ENCODE measurements around the gene RBM10. TPM values are rescaled to one million over a fixed set of nuclear protein-coding genes. Genes with fewer than 3 reads are reported as not detected.

Gene RBM10
- total and polyA plus RNA-seq, 9 of the 15 experiments (the other 6 are each of a cell fraction or from before 2014, with no cell fraction given) = 1.1 to 61.7 (median 31.5) TPM

DNA sequence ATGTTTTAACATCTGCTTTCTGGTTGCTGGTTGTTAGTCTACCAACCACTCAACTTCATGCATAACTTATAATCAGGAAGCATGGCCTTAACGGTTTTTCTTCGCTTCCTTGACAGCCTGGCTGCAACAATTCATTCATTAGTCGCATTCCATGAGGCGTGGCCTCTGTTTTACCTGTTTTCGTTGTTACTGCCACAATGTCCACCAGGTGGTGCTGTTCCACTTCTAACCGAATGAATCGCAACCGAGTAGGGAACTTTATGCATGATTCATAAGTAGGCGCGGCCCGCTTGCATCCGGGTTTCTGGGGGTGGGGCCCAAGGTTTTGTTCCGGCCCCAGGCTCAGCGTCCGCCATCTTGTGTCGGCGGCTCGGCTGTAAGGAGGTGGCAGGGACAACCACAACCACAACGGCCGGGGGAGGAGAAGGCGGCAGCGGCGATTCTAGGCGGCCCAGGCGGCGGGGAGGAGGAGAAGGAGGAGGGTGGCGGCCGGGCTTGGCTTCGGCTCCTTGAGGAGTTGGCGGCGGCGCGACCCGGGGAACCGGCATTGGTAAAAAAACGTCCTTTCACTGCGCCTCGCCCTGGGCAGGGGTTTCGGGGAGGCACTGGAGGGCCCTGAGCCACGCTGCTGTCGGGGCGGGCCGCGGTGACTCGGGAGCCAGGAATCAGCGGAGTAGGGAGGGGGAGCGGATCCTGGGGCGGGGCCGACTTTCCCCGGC lies 48.6 kb downstream of the RBM10 start, which contains the start of gene UBA1 (continued):
- TF ChIP-seq EP400 (IDR thresholded peaks at IDR 0.05) = peak; percentile 83; the same call in 1 of the 2 replicates
- TF ChIP-seq, protein P1, sequence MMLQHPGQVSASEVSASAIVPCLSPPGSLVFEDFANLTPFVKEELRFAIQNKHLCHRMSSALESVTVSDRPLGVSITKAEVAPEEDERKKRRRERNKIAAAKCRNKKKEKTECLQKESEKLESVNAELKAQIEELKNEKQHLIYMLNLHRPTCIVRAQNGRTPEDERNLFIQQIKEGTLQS (IDR thresholded peaks at IDR 0.05) = peak; percentile 33; the same call in 1 of the 2 replicates
- TF ChIP-seq, protein P1 (CRISPR knock-in tag; conservative IDR thresholded peaks at IDR 0.05) = peak; percentile 67; the same call in 1 of the 2 replicates
- TF ChIP-seq, protein P2, sequence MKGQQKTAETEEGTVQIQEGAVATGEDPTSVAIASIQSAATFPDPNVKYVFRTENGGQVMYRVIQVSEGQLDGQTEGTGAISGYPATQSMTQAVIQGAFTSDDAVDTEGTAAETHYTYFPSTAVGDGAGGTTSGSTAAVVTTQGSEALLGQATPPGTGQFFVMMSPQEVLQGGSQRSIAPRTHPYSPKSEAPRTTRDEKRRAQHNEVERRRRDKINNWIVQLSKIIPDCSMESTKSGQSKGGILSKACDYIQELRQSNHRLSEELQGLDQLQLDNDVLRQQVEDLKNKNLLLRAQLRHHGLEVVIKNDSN (CRISPR knock-in tag; IDR thresholded peaks at IDR 0.05) = no peak
- TF ChIP-seq ZNF239 (CRISPR knock-in tag; IDR thresholded peaks at IDR 0.05) = no peak
- TF ChIP-seq HDAC3 (IDR thresholded peaks at IDR 0.05; ENCODE audit: borderline replicate concordance, partially characterized antibody) = no peak
- no peak for TF ChIP-seq KAT2B (IDR thresholded peaks at IDR 0.05; ENCODE audit: low read depth, low read length)
- peak; percentile 82 for TF ChIP-seq ELF1 (tag; IDR thresholded peaks at IDR 0.05)
- 0 out of 4 replicates have a peak, but pooled peaks of 1 of the 2 experiments have one; percentile 32 for TF ChIP-seq NONO (IDR thresholded peaks at IDR 0.05; ENCODE audit: low read depth in 2 of 2, low read length in 1 of 2)
- TF ChIP-seq FOSL1 (tag; conservative IDR thresholded peaks at IDR 0.05) = peak; percentile 80
- TF ChIP-seq BDP1 (IDR thresholded peaks at IDR 0.05; ENCODE audit: insufficient read depth, insufficient read length) = no peak
- 0 out of 2 replicates have a peak, but pooled peaks have one; percentile 16 for TF ChIP-seq EGR1 (conservative IDR thresholded peaks at IDR 0.05)
- TF ChIP-seq FIP1L1 (IDR thresholded peaks at IDR 0.05; ENCODE audit: low read depth, low read length, poor library complexity, severe bottlenecking) = no peak
- no peak for TF ChIP-seq TGIF2 (CRISPR knock-in tag; IDR thresholded peaks at IDR 0.05)
- TF ChIP-seq, protein P3, sequence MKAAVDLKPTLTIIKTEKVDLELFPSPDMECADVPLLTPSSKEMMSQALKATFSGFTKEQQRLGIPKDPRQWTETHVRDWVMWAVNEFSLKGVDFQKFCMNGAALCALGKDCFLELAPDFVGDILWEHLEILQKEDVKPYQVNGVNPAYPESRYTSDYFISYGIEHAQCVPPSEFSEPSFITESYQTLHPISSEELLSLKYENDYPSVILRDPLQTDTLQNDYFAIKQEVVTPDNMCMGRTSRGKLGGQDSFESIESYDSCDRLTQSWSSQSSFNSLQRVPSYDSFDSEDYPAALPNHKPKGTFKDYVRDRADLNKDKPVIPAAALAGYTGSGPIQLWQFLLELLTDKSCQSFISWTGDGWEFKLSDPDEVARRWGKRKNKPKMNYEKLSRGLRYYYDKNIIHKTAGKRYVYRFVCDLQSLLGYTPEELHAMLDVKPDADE (conservative IDR thresholded peaks at IDR 0.05; ENCODE audit: control insufficient read depth, low read depth, low read length) = 0 out of 2 replicates have a peak, but pooled peaks have one; percentile 45
- TF ChIP-seq, protein P4, sequence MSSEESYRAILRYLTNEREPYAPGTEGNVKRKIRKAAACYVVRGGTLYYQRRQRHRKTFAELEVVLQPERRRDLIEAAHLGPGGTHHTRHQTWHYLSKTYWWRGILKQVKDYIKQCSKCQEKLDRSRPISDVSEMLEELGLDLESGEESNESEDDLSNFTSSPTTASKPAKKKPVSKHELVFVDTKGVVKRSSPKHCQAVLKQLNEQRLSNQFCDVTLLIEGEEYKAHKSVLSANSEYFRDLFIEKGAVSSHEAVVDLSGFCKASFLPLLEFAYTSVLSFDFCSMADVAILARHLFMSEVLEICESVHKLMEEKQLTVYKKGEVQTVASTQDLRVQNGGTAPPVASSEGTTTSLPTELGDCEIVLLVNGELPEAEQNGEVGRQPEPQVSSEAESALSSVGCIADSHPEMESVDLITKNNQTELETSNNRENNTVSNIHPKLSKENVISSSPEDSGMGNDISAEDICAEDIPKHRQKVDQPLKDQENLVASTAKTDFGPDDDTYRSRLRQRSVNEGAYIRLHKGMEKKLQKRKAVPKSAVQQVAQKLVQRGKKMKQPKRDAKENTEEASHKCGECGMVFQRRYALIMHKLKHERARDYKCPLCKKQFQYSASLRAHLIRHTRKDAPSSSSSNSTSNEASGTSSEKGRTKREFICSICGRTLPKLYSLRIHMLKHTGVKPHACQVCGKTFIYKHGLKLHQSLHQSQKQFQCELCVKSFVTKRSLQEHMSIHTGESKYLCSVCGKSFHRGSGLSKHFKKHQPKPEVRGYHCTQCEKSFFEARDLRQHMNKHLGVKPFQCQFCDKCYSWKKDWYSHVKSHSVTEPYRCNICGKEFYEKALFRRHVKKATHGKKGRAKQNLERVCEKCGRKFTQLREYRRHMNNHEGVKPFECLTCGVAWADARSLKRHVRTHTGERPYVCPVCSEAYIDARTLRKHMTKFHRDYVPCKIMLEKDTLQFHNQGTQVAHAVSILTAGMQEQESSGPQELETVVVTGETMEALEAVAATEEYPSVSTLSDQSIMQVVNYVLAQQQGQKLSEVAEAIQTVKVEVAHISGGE (CRISPR knock-in tag; IDR thresholded peaks at IDR 0.05) = no peak
- TF ChIP-seq, protein P5, sequence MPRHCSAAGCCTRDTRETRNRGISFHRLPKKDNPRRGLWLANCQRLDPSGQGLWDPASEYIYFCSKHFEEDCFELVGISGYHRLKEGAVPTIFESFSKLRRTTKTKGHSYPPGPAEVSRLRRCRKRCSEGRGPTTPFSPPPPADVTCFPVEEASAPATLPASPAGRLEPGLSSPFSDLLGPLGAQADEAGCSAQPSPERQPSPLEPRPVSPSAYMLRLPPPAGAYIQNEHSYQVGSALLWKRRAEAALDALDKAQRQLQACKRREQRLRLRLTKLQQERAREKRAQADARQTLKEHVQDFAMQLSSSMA (CRISPR knock-in tag; IDR thresholded peaks at IDR 0.05) = no peak
- TF ChIP-seq, protein P6, sequence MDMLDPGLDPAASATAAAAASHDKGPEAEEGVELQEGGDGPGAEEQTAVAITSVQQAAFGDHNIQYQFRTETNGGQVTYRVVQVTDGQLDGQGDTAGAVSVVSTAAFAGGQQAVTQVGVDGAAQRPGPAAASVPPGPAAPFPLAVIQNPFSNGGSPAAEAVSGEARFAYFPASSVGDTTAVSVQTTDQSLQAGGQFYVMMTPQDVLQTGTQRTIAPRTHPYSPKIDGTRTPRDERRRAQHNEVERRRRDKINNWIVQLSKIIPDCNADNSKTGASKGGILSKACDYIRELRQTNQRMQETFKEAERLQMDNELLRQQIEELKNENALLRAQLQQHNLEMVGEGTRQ (CRISPR knock-in tag; IDR thresholded peaks at IDR 0.05) = no peak
